Loucy (cell line): Measurements from ENCODE around the gene RFXAP.

Experiments used
- CTCF ChIP-seq: fragments of 200-600 bp; sonication (generic); conservative IDR thresholded peaks from 2 replicates; pipeline ENCODE4 v1.5.1; 2014; ENCODE audit warnings: mild to moderate bottlenecking, antibody characterized with exemption, low read length
- EZH2phosphoT487 ChIP-seq: fragments of 200-600 bp; IDR thresholded peaks from 2 replicates; pipeline ENCODE4 v1.6.1; 2018; ENCODE audit warnings: antibody characterized with exemption, mild to moderate bottlenecking, moderate library complexity, borderline replicate concordance

DNA sequence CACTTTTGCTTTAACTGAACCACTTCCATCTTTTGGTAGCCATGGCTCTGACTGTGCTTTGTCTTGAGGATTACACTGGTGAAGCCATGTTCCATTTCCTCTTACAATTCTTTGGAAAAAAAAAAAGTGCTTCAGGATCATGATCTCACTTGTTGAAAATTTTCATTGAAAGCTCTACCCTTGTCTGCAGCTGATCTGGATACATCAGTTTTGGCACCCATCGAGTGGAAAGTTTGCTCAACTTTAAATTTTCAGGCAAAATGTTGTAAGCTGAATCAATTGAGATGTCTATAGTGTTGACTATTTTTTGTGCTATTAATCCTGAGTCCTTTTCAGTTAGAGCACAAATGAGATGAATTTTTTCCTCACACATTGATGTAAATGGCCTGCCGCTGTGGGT is 48.3 kb upstream of the RFXAP start:
- TF ChIP-seq CTCF (no peak), EZH2phosphoT487 (no peak)
